Body of pancreas (tissue), 4 donors: ENCODE results near the gene ALX4.

ENCODE experiments used
- CTCF ChIP-seq, 7 experiments: fragments of 450-650 bp in 4 of 7; fragments of 200-600 bp in 3 of 7; sonication (generic) in 3 of 7; IDR thresholded peaks; one replicate each; pipeline ENCODE4 v1.5.1; 2016 to 2019; ENCODE audit warnings: antibody characterized with exemption in 7 of 7
- POLR2A ChIP-seq, 3 donors: fragments of 450-650 bp; IDR thresholded peaks; one replicate each; pipeline ENCODE4 v1.6.1; 2016; ENCODE audit warnings: antibody characterized with exemption in 3 of 3, mild to moderate bottlenecking in 2 of 3

GRCh38 chr11:44348721-44349120 is 38.8 kb upstream of the ALX4 start:
- TF ChIP-seq CTCF (IDR thresholded peaks at IDR 0.05) (no peak), POLR2A (IDR thresholded peaks at IDR 0.05) (no peak)
